GM21528 (cell line): ENCODE measurements around the gene ARSG.

Experiments used
- ATAC-seq: cut with Tn5 transposase; IDR thresholded peaks from one replicate; pipeline ENCODE4 v1.9.1; 2021; ENCODE audit warnings: mild to moderate bottlenecking, moderate library complexity; ENCODE audit not compliant: unreplicated experiment, low FRiP score

ARSG gene

DNA sequence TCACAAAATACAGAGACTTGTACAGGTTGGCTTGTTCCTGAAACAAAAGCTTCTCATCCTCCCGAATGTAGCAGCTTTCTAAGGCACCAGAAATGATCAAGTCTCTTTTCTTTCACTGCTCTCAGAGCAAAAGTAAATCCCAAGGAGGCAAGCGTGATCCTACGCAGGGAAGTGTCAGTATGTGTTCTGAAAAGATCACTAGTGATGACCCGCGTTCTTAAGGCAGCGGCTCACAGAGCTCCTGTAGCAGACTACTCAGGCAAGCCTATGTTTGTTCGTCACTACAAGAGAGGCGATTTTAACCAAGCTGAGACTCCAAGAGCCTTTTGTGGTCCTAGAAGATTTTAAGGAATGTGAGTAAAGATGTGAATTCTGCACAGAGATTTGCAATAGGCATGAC, 131.5 kb downstream of the ARSG start:
- no peak for ATAC-seq

DNA sequence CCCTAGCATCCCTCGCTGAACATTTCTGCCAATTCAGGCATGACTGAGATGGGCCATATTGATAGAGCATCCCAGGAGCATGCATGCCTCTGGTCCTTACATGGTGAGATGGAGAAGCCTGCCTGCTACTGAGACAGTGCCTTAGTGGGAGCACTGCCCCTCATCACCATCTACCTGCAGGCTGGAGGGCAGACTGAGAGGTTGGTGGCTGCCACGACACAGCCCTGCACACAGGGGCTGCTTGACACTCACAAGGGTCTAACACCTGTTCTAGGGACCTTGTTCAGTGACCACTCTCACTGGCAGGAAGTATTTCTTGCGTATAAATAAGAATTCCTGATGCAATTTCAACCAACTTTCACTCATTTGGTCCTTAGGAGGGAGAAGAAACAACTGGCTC, 132.0 kb downstream of the ARSG start:
- ATAC-seq: no peak

DNA sequence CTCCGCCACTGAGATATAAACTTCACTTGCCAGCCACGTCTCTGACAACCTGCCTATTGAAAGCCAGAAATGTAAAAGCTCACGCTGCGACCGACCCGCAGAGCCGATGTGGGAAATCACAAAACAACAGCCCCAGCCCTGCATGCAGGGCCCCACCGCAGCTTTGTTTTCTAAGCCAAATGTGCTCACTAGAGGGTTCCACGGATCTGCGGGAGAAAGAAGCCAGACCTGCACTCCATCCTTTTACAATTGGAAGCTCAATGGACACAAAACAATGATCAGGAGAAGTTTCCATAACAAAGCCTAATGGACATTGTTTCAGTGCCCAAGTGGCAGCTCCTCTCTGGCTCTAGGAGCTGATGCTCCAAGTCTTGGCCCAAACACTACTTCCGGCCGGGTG, 132.9 kb downstream of the ARSG start:
- no peak for ATAC-seq

DNA sequence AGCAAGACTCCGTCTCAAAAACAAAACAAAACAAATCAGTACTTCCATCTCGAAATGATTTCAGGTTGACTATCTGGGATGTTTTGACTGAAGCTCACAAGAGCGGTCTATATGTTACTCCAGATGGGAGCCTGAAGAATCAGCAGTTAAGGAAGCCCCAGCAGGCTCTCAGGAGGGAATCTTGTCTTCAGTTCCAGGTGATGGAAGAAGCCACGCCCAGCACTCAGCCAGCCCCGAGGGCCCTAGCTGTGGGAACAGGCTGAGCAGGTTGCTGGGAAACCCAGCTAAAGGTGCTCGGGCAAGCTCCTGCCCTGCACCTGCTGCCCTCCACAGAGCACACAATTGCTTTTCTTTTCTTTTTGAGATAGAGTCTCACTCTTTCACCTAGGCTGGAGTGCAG, 133.6 kb downstream of the ARSG start:
- ATAC-seq: no peak

DNA sequence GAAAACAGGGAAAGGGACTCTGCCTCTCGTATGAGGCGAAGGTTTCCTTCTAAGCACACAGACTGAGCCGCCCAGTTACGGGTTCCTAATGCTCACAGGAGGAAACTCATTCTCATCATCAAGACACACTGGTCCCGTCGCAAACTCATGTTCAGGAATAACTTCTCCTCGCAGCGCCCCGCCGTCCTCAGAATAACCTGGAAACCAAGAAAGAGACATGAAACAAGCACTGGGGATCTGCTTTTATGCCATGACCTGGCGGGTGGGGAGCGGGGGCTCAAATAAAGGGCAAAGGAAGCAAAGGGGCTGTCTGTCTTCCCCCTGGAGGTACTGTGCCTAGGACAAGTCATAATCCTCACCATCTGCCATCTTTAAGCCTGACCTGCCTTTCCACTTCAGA, 134.7 kb downstream of the ARSG start:
- no peak for ATAC-seq

DNA sequence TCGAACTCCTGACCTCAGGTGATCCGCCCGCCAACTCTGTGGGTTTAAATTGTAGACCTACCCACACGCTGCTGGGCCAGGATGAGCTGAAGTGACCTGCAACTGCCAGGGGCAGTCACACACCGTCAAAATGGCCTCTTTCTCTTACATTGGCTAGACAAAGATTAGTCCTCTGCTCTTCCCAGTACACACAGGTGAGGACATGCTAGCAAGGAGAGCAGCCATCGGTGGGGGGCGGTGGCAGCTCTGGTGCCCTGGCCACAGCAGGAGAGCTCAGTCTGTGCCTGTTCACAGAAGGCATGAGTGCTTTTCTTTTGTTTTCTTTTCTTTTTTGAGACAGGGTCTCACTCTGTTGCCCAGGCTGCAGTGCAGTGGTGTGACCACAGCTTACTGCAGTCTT, 136.3 kb downstream of the ARSG start:
- no peak for ATAC-seq

DNA sequence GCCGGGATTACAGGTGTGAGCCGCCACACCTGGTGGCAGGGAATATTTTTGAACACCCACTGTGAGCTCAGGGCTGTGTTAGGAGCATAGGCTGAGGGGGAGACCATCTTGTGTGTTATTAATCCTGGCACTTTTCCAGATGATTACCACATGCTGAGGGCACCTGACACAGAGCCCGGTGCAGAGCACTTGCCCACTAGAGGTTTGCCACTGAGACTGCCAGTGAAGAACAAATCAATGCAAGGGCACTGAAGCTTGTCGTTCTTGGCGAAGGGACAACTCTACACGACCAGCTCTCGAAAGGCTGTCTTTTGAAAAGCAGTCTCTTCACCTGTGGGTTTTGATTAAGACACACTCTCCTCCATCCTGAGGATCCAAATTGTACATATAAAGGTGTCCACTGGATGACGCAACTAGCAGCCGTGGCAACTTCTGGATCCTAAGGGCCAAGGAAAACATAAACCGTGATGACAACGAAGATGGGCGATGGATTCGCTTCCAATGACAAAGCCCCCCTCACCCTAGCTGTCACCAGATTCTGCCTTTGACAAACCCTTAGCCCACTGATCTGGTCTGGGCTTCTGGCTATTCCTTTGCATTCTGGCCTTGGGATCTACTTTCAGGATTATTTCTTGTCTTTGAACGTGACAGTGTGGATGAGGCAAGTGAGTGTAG, 137.3 kb downstream of the ARSG start:
- ATAC-seq: no peak

DNA sequence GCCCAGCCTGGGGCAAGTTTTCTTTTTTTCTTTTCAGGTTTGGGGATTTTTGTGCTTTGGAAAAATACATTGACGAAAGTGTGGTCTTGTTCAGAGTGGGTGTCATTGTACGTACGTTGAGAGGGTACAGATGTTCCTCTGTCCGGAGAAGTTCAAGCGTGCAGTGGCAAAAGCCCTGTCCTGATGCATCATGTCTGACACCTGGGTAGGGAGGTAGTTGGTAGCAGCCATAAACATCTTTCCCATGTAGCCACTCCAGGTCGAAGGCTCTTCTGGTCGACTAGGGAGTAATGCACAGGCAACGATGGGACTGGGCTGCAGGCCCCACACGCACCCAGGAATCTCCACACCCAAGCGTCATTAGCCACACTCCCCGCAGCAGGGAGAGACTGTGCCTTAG, 138.6 kb downstream of the ARSG start:
- no peak for ATAC-seq

DNA sequence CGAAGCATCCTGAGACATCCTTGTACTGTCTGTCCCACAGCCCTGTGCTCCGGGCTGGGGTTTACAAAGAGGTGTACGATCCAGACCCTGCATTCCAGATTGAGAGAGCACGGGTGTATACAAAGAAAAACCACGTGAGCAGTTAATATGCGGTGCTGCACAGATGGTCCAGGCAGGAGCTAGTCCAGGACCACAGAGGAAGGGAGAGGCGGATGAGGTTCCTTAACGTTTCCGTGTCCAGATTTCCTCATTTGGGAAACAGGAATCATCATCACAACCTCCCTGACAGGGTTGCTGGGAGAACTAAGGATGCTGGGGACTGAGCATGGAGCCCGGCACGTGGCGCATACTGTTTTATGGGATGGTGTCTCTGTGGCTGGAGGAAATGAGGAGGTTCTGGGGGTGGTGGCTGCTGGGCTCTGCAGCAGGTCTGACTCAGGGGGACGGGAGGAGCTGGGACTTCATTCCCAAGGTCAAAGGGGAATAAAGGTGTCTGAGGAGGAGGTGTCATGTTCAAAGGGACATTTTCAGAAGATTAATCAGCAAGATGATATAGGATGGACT, 139.8 kb downstream of the ARSG start:
- no peak for ATAC-seq

DNA sequence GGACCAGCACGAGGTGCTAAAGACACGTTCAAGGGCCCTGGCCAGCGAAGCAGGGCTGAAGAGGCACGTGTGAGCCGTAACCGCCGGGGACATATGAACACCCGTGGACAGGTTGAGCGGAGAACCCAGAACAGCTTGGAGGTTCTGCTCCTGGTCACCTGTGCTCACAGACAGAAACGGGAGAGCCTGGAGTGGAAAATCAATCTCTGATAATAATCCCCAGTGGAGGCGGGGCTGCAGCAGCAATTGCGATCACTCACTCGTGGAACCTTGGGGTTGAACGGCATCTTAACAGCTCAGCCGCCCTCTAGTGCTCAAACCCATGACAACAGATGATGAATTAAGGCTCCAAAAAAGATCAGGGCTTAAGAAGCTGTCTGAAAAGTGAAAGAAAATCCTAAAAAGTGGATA, 140.4 kb downstream of the ARSG start:
- ATAC-seq: no peak

DNA sequence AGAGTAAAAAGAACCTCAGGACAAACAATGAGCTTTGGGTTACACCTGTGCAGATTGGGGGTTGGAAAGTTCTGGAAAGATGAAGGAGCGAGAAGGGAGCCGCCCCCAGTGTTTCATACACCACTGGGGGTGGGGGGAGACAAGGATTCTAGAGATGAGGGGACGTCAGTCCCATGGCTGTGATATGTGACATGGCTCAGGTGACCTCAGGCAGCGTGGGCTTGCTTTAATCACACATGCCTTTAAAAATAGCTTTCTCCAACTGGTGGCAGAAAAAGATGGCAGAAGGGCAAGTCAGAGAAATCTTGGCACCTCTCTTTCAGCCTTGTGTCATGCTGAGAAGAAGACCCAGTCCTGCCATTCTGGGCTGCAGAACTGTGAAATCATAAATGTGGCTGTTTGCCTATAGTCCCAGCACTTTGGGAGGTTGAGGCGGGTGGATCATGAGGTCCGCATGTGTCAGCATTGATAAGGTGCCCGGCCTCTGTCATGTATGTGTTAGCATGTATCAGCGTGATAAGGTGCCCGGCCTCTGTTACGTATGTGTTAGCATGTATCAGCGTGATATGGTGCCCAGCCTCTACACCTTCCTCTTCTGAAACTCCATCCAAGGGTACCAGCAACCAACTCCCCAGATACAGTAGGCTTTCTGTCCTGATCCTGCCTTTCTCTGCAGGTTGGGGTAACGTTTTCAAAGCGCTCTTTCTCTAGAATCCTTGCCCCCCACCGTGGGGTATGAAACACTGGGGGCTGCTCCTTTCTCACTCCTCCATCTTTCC, 141.0 kb downstream of the ARSG start:
- ATAC-seq: no peak

DNA sequence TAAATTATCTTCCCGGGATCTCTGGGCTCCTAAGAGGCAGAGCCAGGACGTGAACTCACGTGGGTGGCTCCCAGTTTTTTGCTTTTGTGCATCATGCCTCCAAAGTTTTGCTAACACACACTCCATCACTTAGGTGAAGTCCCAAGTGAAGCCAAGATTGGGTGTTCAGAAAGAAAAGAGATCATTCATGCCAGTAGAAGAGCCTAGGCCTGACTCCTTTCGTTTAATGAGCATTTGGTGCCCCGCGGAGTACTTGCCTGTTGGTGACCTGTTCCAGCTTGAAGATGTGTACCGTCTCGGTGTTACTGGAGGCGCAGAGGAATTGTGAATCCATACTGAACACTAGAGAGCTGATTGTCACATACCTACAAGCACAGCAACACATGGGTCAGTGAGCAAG, 141.9 kb downstream of the ARSG start:
- ATAC-seq: no peak

DNA sequence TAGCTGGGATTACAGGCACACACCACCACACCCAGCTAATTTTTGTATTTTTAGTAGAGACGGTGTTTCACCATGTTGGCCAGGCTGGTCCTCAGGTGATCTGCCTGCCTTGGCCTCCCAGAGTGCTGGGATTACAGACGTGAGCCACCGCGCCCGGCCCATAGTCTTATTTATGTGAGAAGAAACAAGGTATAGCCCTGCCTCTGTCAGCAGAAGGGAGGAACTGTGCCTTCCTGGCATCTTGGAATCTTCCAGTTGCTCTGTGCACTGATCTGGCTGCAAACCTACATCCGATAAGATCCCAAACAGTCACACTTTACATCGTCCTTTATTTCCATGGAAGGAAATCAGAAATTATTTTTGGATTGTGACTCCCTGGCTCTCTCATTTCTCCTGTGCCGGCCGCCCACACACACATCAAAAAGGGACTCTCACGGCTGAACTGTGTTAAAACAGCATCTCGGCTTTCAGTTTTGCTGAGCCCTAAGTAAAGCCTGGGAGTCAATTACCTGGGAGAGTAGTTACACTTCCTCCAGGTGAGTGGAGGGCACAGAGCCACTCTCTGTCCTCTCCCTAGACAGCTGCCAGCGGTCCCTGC, 142.7 kb downstream of the ARSG start:
- no peak for ATAC-seq

DNA sequence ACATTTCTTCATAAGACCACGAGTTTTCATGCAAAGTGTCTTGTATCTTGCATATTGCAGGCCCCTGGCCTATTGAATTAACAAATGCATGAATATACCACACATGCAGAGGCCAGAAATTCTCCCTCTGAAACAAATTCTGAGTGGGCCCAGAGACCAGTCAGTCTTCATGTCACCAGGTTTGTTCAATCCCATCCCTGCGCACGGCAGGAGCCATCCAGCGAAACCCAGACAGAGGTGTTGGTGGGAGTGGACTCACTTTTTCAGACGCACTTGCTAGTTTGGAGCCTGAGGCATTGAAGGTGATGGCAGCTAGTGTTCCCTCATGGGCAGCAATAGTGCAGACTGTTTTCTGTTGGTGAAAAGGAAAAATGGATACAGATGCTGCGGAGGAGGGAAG, 144.1 kb downstream of the ARSG start:
- no peak for ATAC-seq

DNA sequence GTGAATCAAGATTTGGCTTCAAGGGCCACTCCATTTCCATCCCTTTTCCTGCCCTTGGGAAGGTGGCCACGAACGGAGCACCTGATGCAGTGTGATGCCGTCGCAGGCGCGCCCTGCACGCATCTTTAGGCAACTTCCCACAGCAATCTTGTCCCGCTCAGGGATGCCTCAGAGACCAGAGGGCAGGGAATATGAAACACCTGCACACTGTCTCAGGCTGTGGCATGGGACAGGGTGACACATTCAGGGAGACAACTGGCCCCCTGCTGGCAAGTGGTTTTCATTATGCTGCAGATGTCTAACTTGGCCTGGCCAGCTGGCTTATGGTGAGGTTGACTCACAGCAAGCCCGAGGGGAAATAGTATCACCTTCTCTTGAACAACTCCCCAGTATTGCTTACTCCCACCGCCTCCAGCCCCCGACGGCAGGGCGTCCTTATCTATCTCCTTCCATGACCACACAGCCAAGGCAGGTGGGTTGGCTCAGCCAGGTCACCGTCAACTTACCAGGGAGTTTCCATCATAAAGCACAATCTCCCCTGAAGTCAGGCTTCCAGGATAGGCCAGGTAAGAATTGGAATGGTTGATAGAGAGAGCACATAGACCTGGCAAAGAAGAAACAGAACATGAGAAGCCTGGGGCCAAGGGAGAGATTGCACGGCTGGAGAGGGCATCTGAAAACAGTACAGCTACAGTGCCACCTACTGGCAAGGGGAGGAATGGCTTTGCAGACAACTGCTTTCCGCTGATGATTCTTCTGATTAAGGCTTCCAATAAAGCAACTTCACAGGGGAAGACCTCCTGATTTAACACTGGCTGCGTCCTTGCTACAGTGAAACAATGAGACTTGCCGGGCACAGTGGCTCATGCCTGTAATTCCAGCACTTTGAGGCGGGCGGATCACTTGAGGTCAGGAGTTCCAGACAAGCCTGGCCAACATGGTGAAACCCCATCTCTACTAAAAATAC, 144.9 kb downstream of the ARSG start:
- ATAC-seq: peak; percentile 56

DNA sequence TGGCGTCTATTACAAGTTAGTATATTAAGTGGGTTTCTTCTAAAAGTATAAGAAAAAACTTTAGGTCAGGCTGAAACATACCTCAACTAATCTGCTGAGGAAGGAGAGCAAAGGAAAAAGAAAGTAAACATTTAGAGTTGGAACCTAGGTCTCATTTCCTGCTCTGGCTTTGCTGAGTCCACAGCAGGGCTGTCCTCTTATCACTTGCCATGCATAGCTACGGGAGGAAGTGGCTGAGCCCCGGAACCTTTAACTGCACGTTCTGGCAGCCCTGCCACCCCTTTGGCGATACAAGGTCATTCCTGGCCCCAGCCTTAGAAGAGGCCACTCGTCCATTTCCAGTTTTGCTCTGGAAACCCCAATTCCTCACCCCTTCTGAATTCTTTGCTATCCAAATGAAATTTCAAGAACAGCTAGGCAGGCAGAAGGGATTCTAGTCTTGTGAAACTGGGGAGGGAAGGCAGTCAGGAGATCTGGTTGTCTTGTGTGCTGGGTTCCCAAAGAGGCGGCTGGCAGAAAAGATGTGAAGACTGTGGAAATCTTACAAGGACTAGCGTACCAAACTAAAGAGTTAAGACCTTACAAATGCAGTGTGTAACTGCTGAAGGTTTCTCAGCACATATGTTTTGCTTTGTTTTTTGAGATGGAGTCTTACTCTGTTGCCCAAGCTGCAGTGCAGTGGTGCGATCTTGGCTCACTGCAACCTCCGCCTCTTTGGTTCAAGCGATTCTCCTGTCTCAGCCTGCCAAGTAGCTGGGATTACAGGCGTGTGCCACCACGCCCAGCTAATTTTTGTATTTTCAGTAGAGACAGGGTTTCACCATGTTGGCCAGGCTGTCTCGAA, 146.9 kb downstream of the ARSG start:
- ATAC-seq: peak; percentile 59

DNA sequence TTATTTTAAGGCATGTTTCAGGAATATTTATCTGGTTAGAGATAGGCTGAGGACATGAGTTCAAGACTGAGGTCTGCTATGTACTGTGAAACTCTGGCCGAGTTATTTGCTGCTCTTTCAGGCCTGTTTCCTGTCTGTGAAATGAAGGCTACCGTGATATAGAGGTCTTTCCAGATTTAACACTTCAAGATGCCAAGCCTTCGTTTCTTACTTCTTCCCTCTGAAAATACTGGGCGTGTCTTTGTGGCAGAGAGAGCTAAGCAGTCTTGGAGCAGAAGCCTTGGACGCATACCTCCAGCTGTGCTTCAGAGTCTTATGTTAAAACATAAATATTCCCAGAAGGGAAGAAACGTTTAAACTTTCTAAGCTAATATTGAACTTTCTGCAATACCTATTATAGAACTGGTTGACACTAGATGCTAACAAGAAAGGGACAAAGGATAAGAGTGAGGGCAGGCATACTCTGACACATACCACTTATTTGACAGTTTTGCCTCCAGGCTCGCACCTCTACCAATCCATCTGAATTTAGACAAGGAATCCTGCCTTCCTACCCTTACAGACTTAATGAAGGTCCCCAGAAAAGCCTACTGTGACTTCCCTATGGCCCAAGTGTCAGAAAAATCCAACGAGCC, 148.5 kb downstream of the ARSG start:
- no peak for ATAC-seq

DNA sequence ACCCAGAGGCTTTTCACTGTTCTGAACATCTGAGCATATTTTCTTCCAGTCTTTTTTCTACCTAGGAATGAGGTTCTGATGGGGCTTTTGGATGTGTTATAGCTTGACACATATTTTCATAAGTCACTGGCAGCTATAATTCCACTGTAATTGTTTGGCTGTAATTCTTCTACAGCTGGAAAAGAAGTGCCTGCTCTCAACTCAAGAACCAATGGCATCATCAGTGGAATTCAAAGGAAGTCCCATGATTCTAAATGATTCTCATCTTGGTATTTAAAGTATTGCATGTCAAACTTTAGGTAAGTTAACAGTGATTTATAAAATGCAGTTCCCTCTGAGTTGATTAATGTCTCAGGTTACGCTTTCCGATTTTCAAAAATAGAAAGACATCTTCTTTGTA, 149.2 kb downstream of the ARSG start:
- ATAC-seq: no peak
